IPS-20b (cell line): ENCODE data around the gene FGF22.
"Not testable (repeated sequence)": the region's sequence is repeated elsewhere in the genome, so short reads cannot be mapped to it uniquely, and the experiment has no call there.

Source experiments
- H3K27ac ChIP-seq: one replicate; pipeline ENCODE4 v1.5.1; 2013; ENCODE audit warnings: low read length
- H3K27me3 ChIP-seq: 2 replicates; pipeline ENCODE4 v1.6.1; 2013; ENCODE audit warnings: mild to moderate bottlenecking, low read length, inconsistent platforms; ENCODE audit not compliant: insufficient read depth
- H3K36me3 ChIP-seq: 2 replicates; pipeline ENCODE4 v1.6.1; 2013; ENCODE audit warnings: low read depth, mild to moderate bottlenecking, inconsistent platforms, low read length, moderate library complexity; ENCODE audit not compliant: insufficient read depth
- H3K4me1 ChIP-seq: 2 replicates; pipeline ENCODE4 v1.6.1; 2013; ENCODE audit warnings: mild to moderate bottlenecking, control low read depth, inconsistent platforms, low read length, moderate library complexity; ENCODE audit not compliant: insufficient read depth
- H3K4me3 ChIP-seq: 2 replicates; pipeline ENCODE4 v1.5.1; 2013; ENCODE audit warnings: mild to moderate bottlenecking, low read length, inconsistent platforms
- H3K9ac ChIP-seq: 2 replicates; pipeline ENCODE4 v1.6.1; 2013; ENCODE audit warnings: low read depth, mild to moderate bottlenecking, inconsistent platforms, low read length, moderate library complexity
- H3K9me3 ChIP-seq: 2 replicates; pipeline ENCODE4 v1.6.1; 2013; ENCODE audit warnings: mild to moderate bottlenecking, low read depth, low read length, inconsistent platforms; ENCODE audit not compliant: insufficient read depth

FGF22 gene

GRCh38 chr19:658916-659839 is 19.5 kb downstream of the FGF22 start:
- H3K4me3 ChIP-seq = no peak overlapping the region
- no peaks in the 10 kb centered on the region for H3K4me1 ChIP-seq
- 0 out of 2 replicates have a peak, but pooled peaks cover 6% of the 10 kb centered on the region for H3K36me3 ChIP-seq
- H3K27ac ChIP-seq = no peak overlapping the region
- H3K9ac ChIP-seq = no peak overlapping the region
- no peaks in the 10 kb centered on the region for H3K9me3 ChIP-seq
- H3K27me3 ChIP-seq = no peaks in the 10 kb centered on the region

GRCh38 chr19:660793-661426 is 21.2 kb downstream of the FGF22 start:
- Histone ChIP-seq H3K27ac (no peak overlapping the region), H3K4me1 (no peaks in the 10 kb centered on the region), H3K9me3 (no peaks in the 10 kb centered on the region), H3K36me3 (0 out of 2 replicates have a peak, but pooled peaks cover 1% of the 10 kb centered on the region), H3K4me3 (0 out of 2 replicates have a peak overlapping the region, but pooled peaks have one; percentile 81), H3K9ac (peak overlapping the region; percentile 78; the same call in 1 of the 2 replicates), H3K27me3 (peaks cover 5% of the 10 kb centered on the region; the same call in 1 of the 2 replicates)

GRCh38 chr19:661427-662196 is 21.9 kb downstream of the FGF22 start:
- H3K4me3 ChIP-seq = peak overlapping the region; percentile 81
- H3K9ac ChIP-seq = peak overlapping the region; percentile 78
- no peaks in the 10 kb centered on the region for H3K4me1 ChIP-seq
- H3K9me3 ChIP-seq = no peaks in the 10 kb centered on the region
- H3K27me3 ChIP-seq = peaks cover 8% of the 10 kb centered on the region; the same call in 1 of the 2 replicates
- no peak overlapping the region for H3K27ac ChIP-seq
- no peaks in the 10 kb centered on the region for H3K36me3 ChIP-seq

GRCh38 chr19:662207-662961 is 22.7 kb downstream of the FGF22 start:
- Histone ChIP-seq H3K27me3 (peaks cover 8% of the 10 kb centered on the region; the same call in 1 of the 2 replicates), H3K9ac (peak overlapping the region; percentile 78), H3K27ac (peak overlapping the region; percentile 49), H3K36me3 (no peaks in the 10 kb centered on the region), H3K4me1 (no peaks in the 10 kb centered on the region), H3K9me3 (no peaks in the 10 kb centered on the region), H3K4me3 (peak overlapping the region; percentile 81)

- Histone ChIP-seq H3K27ac (peak within 1 kb of the TSS; percentile 49), H3K9ac (peak within 1 kb of the TSS; percentile 78), H3K4me1 (no peaks in the 10 kb centered on the region), H3K27me3 (peaks cover 8% of the 10 kb centered on the region; the same call in 1 of the 2 replicates), H3K9me3 (no peaks in the 10 kb centered on the region), H3K4me3 (peak within 1 kb of the TSS; percentile 81), H3K36me3 (no peaks in the 10 kb centered on the region)
Observed at GRCh38 chr19:662962-663681, 23.4 kb downstream of the FGF22 start, which contains the start of gene RNF126. Gene RNF126, minus strand, starts transcription at chr19:663214. Its CDS starts 93 bp downstream, at chr19:663121.

GRCh38 chr19:663682-664117 is 24.0 kb downstream of the FGF22 start:
- Histone ChIP-seq H3K9me3 (no peaks in the 10 kb centered on the region), H3K4me3 (peak overlapping the region; percentile 50), H3K27ac (no peak overlapping the region), H3K36me3 (no peaks in the 10 kb centered on the region), H3K4me1 (no peaks in the 10 kb centered on the region), H3K9ac (peak overlapping the region; percentile 47; the same call in 1 of the 2 replicates), H3K27me3 (peaks cover 8% of the 10 kb centered on the region; the same call in 1 of the 2 replicates)

GRCh38 chr19:664913-665443 is 25.3 kb downstream of the FGF22 start:
- Histone ChIP-seq H3K4me1 (no peaks in the 10 kb centered on the region), H3K9ac (no peak overlapping the region), H3K36me3 (no peaks in the 10 kb centered on the region), H3K9me3 (no peaks in the 10 kb centered on the region), H3K27ac (no peak overlapping the region), H3K4me3 (no peak overlapping the region), H3K27me3 (peaks cover 8% of the 10 kb centered on the region; the same call in 1 of the 2 replicates)

- H3K27ac ChIP-seq, H3K27me3 ChIP-seq, H3K36me3 ChIP-seq, H3K4me1 ChIP-seq, H3K4me3 ChIP-seq, H3K9me3 ChIP-seq, H3K9ac ChIP-seq: not testable (repeated sequence)
Observed at GRCh38 chr19:666985-667573, 27.4 kb downstream of the FGF22 start.

- not testable (repeated sequence) for H3K27ac ChIP-seq, H3K4me1 ChIP-seq, H3K27me3 ChIP-seq, H3K36me3 ChIP-seq, H3K9ac ChIP-seq, H3K4me3 ChIP-seq, H3K9me3 ChIP-seq
Observed at GRCh38 chr19:668675-669434, 29.2 kb downstream of the FGF22 start.
